Endothelial cell of umbilical vein (primary cell): ENCODE results near the gene MAX. TPM values are rescaled to one million over a fixed set of nuclear protein-coding genes. Genes with fewer than 3 reads are reported as not detected.

ENCODE experiments used
- BruUV-seq: library from RNA; stranded (reverse); fragments of 400-500 nt; replicated peaks from 2 replicates; lab custom pipeline; 2021; lab: Mats Ljungman, UMichigan
- CTCF ChIA-PET: fragments of 300-600, 350-600 bp; sonication (Branson Sonifier 250); formaldehyde crosslinking; loops from one replicate; lab custom pipeline; 2021; ENCODE audit warnings: antibody characterized with exemption, inconsistent platforms; lab: Charles Lee
- POLR2A ChIA-PET: fragments of 300-600, 350-600 bp; sonication (Branson Sonifier 250); formaldehyde crosslinking; loops from one replicate; lab custom pipeline; 2021; ENCODE audit warnings: antibody characterized with exemption, inconsistent platforms; lab: Charles Lee
- DNase-seq: peaks from one replicate; pipeline ENCODE4 v3.0.0-alpha.2; 2011; ENCODE audit warnings: low read depth, low spot score
- FAIRE-seq: peaks from 2 replicates; lab custom pipeline; 2011; peaks lifted over from hg19 to GRCh38; lab: Jason Lieb, UNC
- H2AFZ ChIP-seq: 2 replicates; pipeline ENCODE4 v1.6.0; 2012; ENCODE audit warnings: low read depth, low read length, control low read depth, inconsistent platforms
- H3K27ac ChIP-seq: 2 replicates; pipeline ENCODE4 v1.5.1; 2011; ENCODE audit warnings: low read depth, mild to moderate bottlenecking, control low read depth, low read length, moderate library complexity; ENCODE audit not compliant: insufficient read depth
- H3K27me3 ChIP-seq, 2 experiments: 2 replicates each; pipeline versions ENCODE4 v1.6.0 to v1.6.1; 2011; ENCODE audit warnings: low read length in 2 of 2, mixed read lengths in 1 of 2; ENCODE audit not compliant: control insufficient read depth in 2 of 2, insufficient read depth in 2 of 2
- H3K36me3 ChIP-seq, 2 experiments: 2 replicates in 1 of 2; 3 replicates in 1 of 2; pipeline ENCODE4 v1.5.1; 2011; ENCODE audit warnings: low read length in 2 of 2, mild to moderate bottlenecking in 1 of 2, moderate library complexity in 1 of 2; ENCODE audit not compliant: control insufficient read depth in 2 of 2, insufficient read depth in 2 of 2; ENCODE audit errors: extremely low read depth in 1 of 2
- H3K4me1 ChIP-seq: 3 replicates; pipeline ENCODE4 v1.5.1; 2011; ENCODE audit warnings: mild to moderate bottlenecking, low read length; ENCODE audit not compliant: control insufficient read depth, insufficient read depth; ENCODE audit errors: extremely low read depth
- H3K4me2 ChIP-seq: 2 replicates; pipeline ENCODE4 v1.6.1; 2011; ENCODE audit warnings: low read length, control low read depth, mixed read lengths; ENCODE audit not compliant: insufficient read depth
- H3K4me3 ChIP-seq, 3 experiments: fragments of 200-600 bp in 1 of 3; sonication (generic), shearing (Covaris generic) in 1 of 3; replicated peaks in 1 of 3; 2 replicates each; pipeline ENCODE4 v1.5.1; 2011 to 2016; ENCODE audit warnings: control low read depth in 3 of 3, low read length in 3 of 3, mild to moderate bottlenecking in 2 of 3, inconsistent platforms in 1 of 3, low read depth in 1 of 3, moderate library complexity in 1 of 3; ENCODE audit not compliant: insufficient read depth in 1 of 3
- H3K79me2 ChIP-seq: 2 replicates; pipeline ENCODE4 v1.6.0; 2012; ENCODE audit warnings: low read length, inconsistent platforms; ENCODE audit not compliant: control insufficient read depth, insufficient read depth
- H3K9ac ChIP-seq: replicated peaks from 2 replicates; pipeline ENCODE3; 2011; ENCODE audit warnings: low read length, control low read depth; ENCODE audit not compliant: insufficient read depth; ENCODE audit errors: extremely low read depth
- H3K9me1 ChIP-seq: replicated peaks from 3 replicates; pipeline ENCODE4 v1.6.0; 2011; ENCODE audit warnings: mild to moderate bottlenecking, low read length; ENCODE audit not compliant: control insufficient read depth, insufficient read depth; ENCODE audit errors: extremely low read depth
- H3K9me3 ChIP-seq: replicated peaks from 2 replicates; pipeline ENCODE4 v1.5.1; 2012; ENCODE audit warnings: low read length, inconsistent platforms; ENCODE audit not compliant: control insufficient read depth, insufficient read depth
- H4K20me1 ChIP-seq: replicated peaks from 2 replicates; pipeline ENCODE3; 2011; ENCODE audit warnings: mild to moderate bottlenecking, low read length; ENCODE audit not compliant: control insufficient read depth, insufficient read depth; ENCODE audit errors: extremely low read depth
- EZH2 ChIP-seq: IDR thresholded peaks from 2 replicates; pipeline ENCODE4 v1.6.1; 2012; ENCODE audit warnings: borderline replicate concordance, low read depth, mild to moderate bottlenecking, moderate library complexity, low read length, inconsistent platforms; ENCODE audit not compliant: severe bottlenecking
- FOS ChIP-seq: IDR thresholded peaks from 2 replicates; pipeline ENCODE4 v1.6.1; 2011; ENCODE audit warnings: mild to moderate bottlenecking, low read length, moderate library complexity, borderline replicate concordance; ENCODE audit not compliant: insufficient read depth
- GATA2 ChIP-seq: IDR thresholded peaks from 2 replicates; pipeline ENCODE4 v1.7.0; 2011; ENCODE audit warnings: low read depth, mild to moderate bottlenecking, moderate library complexity, mixed read lengths, low read length; ENCODE audit not compliant: insufficient read length, insufficient read depth
- JUN ChIP-seq: IDR thresholded peaks from 2 replicates; pipeline ENCODE4 v1.6.1; 2011; ENCODE audit warnings: borderline replicate concordance, low read depth; ENCODE audit not compliant: insufficient read length, insufficient read depth
- MAX ChIP-seq: IDR thresholded peaks from 2 replicates; pipeline ENCODE4 v1.6.1; 2011; ENCODE audit not compliant: insufficient read depth, insufficient read length
- MYC ChIP-seq: IDR thresholded peaks from one replicate; pipeline ENCODE4 v1.6.1; 2011; ENCODE audit warnings: mild to moderate bottlenecking, low read depth, low read length
- POLR2A ChIP-seq: IDR thresholded peaks from 2 replicates; pipeline ENCODE4 v1.6.1; 2012; ENCODE audit warnings: low read depth, mild to moderate bottlenecking, control low read depth, low read length
- POLR2AphosphoS5 ChIP-seq: IDR thresholded peaks from 2 replicates; pipeline ENCODE4 v1.6.1; 2012; ENCODE audit warnings: low read depth, mild to moderate bottlenecking, control low read depth, low read length, moderate library complexity; ENCODE audit not compliant: insufficient read depth
- dilution Hi-C: fragments of 300-500 bp; cut with MboI; formaldehyde crosslinking; loops from one replicate; pipeline ENCODE4 v1.15.0; 2019; ENCODE audit warnings: low sequenced_read_pairs; ENCODE audit not compliant: extremely low pct_ligation_motif_present
- intact Hi-C: fragments of 100-400 bp; cut with micrococcal nuclease; formaldehyde crosslinking; loops from one replicate; pipeline ENCODE4 v1.10.0; 2022
- polyA plus RNA-seq, 4 experiments: library from polyadenylated mRNA; depleted of rRNA in 3 of 4; stranded (reverse) in 3 of 4; unstranded in 1 of 4; fragments of >200 nt; gene quantifications; 2 replicates each; pipeline versions ENCODE4 v1.2.1 to v1.2.3, GENCODE V29; 2011 to 2012; ENCODE audit warnings: missing spikeins in 1 of 4
- total RNA-seq: library from RNA; stranded (reverse); gene quantifications from 2 replicates; pipeline ENCODE4 v1.2.3, GENCODE V29; 2021
- TF ChIP-seq, protein P1 (sequence below), 2 donors: IDR thresholded peaks; 1 replicate in 1 of 2; 2 replicates in 1 of 2; pipeline ENCODE4 v1.5.1; 2011; ENCODE audit warnings: low read length in 2 of 2, mild to moderate bottlenecking in 2 of 2, moderate library complexity in 2 of 2, control low read depth in 1 of 2, inconsistent platforms in 1 of 2, low read depth in 1 of 2; ENCODE audit not compliant: insufficient read depth in 1 of 2; ENCODE audit errors: extremely low read depth in 1 of 2

The MAX gene
- total and polyA plus RNA-seq, 2 donors (not counting 3 experiments of a cell fraction or from before 2014, with no cell fraction given), result 70.1 to 79.5 TPM

DNA sequence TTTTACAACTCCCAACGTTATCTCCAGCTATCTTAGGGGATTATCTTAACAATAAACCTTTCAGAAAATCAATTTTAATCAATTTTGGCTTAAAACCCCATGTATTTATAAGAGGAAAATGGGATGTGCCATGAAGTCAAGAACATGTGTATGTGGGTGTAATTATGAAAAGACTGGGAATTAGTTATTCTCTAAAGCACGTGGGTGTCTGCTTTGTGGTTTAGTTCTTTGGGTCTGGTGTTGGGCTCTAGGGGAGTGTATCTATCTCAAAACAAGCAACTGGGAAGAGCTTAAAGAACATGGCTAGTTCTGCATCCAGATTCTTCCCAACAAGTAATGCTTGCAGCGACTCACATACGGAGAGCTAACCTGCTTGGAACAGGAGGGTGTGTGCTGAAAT is 40.1 kb upstream of the MAX start:
- no peak for TF ChIP-seq POLR2AphosphoS5
- TF ChIP-seq, protein P1, sequence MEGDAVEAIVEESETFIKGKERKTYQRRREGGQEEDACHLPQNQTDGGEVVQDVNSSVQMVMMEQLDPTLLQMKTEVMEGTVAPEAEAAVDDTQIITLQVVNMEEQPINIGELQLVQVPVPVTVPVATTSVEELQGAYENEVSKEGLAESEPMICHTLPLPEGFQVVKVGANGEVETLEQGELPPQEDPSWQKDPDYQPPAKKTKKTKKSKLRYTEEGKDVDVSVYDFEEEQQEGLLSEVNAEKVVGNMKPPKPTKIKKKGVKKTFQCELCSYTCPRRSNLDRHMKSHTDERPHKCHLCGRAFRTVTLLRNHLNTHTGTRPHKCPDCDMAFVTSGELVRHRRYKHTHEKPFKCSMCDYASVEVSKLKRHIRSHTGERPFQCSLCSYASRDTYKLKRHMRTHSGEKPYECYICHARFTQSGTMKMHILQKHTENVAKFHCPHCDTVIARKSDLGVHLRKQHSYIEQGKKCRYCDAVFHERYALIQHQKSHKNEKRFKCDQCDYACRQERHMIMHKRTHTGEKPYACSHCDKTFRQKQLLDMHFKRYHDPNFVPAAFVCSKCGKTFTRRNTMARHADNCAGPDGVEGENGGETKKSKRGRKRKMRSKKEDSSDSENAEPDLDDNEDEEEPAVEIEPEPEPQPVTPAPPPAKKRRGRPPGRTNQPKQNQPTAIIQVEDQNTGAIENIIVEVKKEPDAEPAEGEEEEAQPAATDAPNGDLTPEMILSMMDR (IDR thresholded peaks at IDR 0.05; ENCODE audit: extremely low read depth in 1 of 2, insufficient read depth in 1 of 2, low read depth in 1 of 2, low read length in 2 of 2), result no peak
- no peak for TF ChIP-seq JUN
- no peak for TF ChIP-seq MAX
- no peak for TF ChIP-seq FOS
- TF ChIP-seq MYC, result no peak
- TF ChIP-seq EZH2, result no peak
- TF ChIP-seq POLR2A, result no peak
- TF ChIP-seq GATA2, result no peak
- BruUV-seq, result no TSS peak

More for the DNA sequence above, 40.1 kb upstream of the MAX start:
- no peak overlapping the region for H3K9ac ChIP-seq
- H3K4me3 ChIP-seq, result no peak overlapping the region
- H3K27me3 ChIP-seq, result peaks cover 7 to 9% of the 10 kb centered on the region in 2 experiments
- POLR2A ChIA-PET, result no interaction called here
- no peak overlapping the region for H3K27ac ChIP-seq
- no peaks in the 10 kb centered on the region for H3K9me1 ChIP-seq
- H3K36me3 ChIP-seq, result no peaks in the 10 kb centered on the region
- no peak for DNase-seq
- CTCF ChIA-PET, result interaction anchor here (1.2 kb wide), 1 partner anchor 28 kb away, joined by 3 read pairs; no protein-coding TSS in a partner anchor
- dilution Hi-C loops, result no loop called here
- no peaks in the 10 kb centered on the region for H3K79me2 ChIP-seq
- H2AFZ ChIP-seq, result no peak overlapping the region
- H3K4me2 ChIP-seq, result no peak overlapping the region
- no peaks in the 10 kb centered on the region for H3K4me1 ChIP-seq
- no peaks in the 10 kb centered on the region for H4K20me1 ChIP-seq
- no peak for FAIRE-seq
- H3K9me3 ChIP-seq, result no peaks in the 10 kb centered on the region
- intact Hi-C loops, result no loop called here
